ENCODE results near the gene HSD3B7. TPM values are rescaled to one million over a fixed set of nuclear protein-coding genes. Genes with fewer than 3 reads are reported as not detected.

HSD3B7 gene
- total and polyA plus RNA-seq, 7 experiments from 2014 or later = 0.08 to 7.0 (median 2.4) TPM; not detected in 1

GRCh38 chr16:31031276-31031675 lies 46.3 kb downstream of the HSD3B7 start:
- H3K36me3 Mint-ChIP-seq = peaks cover 0 to 6% (median 0%) of the 10 kb centered on the region in 5 donors
- intact Hi-C loops (cut with micrococcal nuclease) = loop anchor here in 1 of 2 donors (5.0 kb wide), 2 partner anchors 154 to 301 kb away; no protein-coding TSS in a partner anchor

GRCh38 chr16:31032736-31033708 lies 48.0 kb downstream of the HSD3B7 start, which contains the start of gene STX4:
STX4 (plus strand) TSS chr16:31033558; CDS start chr16:31033806, 248 bp downstream.
- intact Hi-C loops (cut with micrococcal nuclease) = loop anchor here (1.0 to 5.0 kb wide), 18 partner anchors 22 to 836 kb away; partner anchors contain the start of genes KAT8 (in 2 of the 2), SETD1A (in 2 of the 2), STX1B (in 2 of the 2) and ZNF646 (in 2 of the 2)
- peak within 1 kb of the TSS; percentile 78 to 100 (median 96) for H3K4me3 Mint-ChIP-seq

More at GRCh38 chr16:31031276-31031675, 46.3 kb downstream of the HSD3B7 start:
- CTCF ChIA-PET = interaction anchor here (0.7 kb wide), 1 partner anchor 60 kb away, joined by 3 read pairs; no protein-coding TSS in a partner anchor
- peaks cover 10 to 32% (median 20%) of the 10 kb centered on the region in 7 donors for H3K4me1 Mint-ChIP-seq
- POLR2A ChIA-PET = interaction anchor here (1.6 kb wide), 1 partner anchor 111 kb away, joined by 5 read pairs; no protein-coding TSS in a partner anchor
- H3K4me3 Mint-ChIP-seq = peak overlapping the region in 4 of 10 donors; percentile 16 to 100 (median 64)
- no peak overlapping the region for H3K27ac ChIP-seq (ENCODE audit: low read depth, low read length)
- ATAC-seq (no peak), DNase-seq (no peak)
- peak overlapping the region in 7 of 9 donors; percentile 49 to 99 (median 98) for H3K27ac Mint-ChIP-seq
- no peaks in the 10 kb centered on the region for H3K27me3 ChIP-seq (ENCODE audit: control insufficient read depth in 2 of 2, insufficient read depth in 2 of 2, low read length in 2 of 2)
- H3K27me3 Mint-ChIP-seq = peaks cover 0 to 3% (median 0%) of the 10 kb centered on the region in 5 donors
- peaks cover 0 to 19% (median 3%) of the 10 kb centered on the region in 3 experiments for H3K36me3 ChIP-seq (ENCODE audit: control insufficient read depth in 2 of 3, insufficient read depth in 3 of 3, low read length in 3 of 3)
- peaks cover 14 to 16% of the 10 kb centered on the region in 2 donors for H3K4me1 ChIP-seq (ENCODE audit: control insufficient read depth in 2 of 2, insufficient read depth in 2 of 2, low read length in 2 of 2)
- H3K9me3 ChIP-seq (ENCODE audit: control insufficient read depth in 2 of 3, low read length in 3 of 3) = no peaks in the 10 kb centered on the region
- no peak overlapping the region for H3K4me3 ChIP-seq (ENCODE audit: low read length)
- peaks cover 0 to 1% (median 0%) of the 10 kb centered on the region in 11 donors for H3K9me3 Mint-ChIP-seq

GRCh38 chr16:31033709-31034492 lies 48.9 kb downstream of the HSD3B7 start:
- intact Hi-C loops (cut with micrococcal nuclease) = loop anchor here (1.0 to 5.0 kb wide), 18 partner anchors 23 to 835 kb away; partner anchors contain the start of genes KAT8 (in 2 of the 2), SETD1A (in 2 of the 2), STX1B (in 2 of the 2) and VKORC1 (in 2 of the 2)
- peak; percentile 75 to 91 (median 84) for DNase-seq
- Mint-ChIP-seq H3K9me3 (peaks cover 0 to 1% (median 0%) of the 10 kb centered on the region in 11 donors), H3K27me3 (peaks cover 0 to 3% (median 0%) of the 10 kb centered on the region in 5 donors), H3K27ac (peak overlapping the region; percentile 84 to 99 (median 97)), H3K36me3 (peaks cover 0 to 12% (median 3%) of the 10 kb centered on the region in 5 donors), H3K4me3 (peak overlapping the region; percentile 78 to 100 (median 96)), H3K4me1 (peaks cover 15 to 35% (median 22%) of the 10 kb centered on the region in 7 donors)
- peak; percentile 53 for ATAC-seq
- no peaks in the 10 kb centered on the region for H3K27me3 ChIP-seq (ENCODE audit: control insufficient read depth in 2 of 2, insufficient read depth in 2 of 2, low read length in 2 of 2)
- CTCF ChIA-PET = no interaction called here
- peaks cover 3 to 36% (median 9%) of the 10 kb centered on the region in 3 experiments for H3K36me3 ChIP-seq (ENCODE audit: control insufficient read depth in 2 of 3, insufficient read depth in 3 of 3, low read length in 3 of 3)
- H3K4me3 ChIP-seq (ENCODE audit: low read length) = peak overlapping the region; percentile 82
- H3K4me1 ChIP-seq (ENCODE audit: control insufficient read depth in 2 of 2, insufficient read depth in 2 of 2, low read length in 2 of 2) = peaks cover 14 to 16% of the 10 kb centered on the region in 2 donors
- H3K9me3 ChIP-seq (ENCODE audit: control insufficient read depth in 2 of 3, low read length in 3 of 3) = no peaks in the 10 kb centered on the region
- peak overlapping the region; percentile 93 for H3K27ac ChIP-seq (ENCODE audit: low read depth, low read length)
- POLR2A ChIA-PET = interaction anchor here (0.5 to 5.3 kb wide), 10 partner anchors 25 to 667 kb away, joined by 3 to 29 read pairs (median 3); partner anchors contain the start of genes ARMC5, FUS, ZNF646 and ZNF668

More at GRCh38 chr16:31032736-31033708, 48.0 kb downstream of the HSD3B7 start, which contains the start of gene STX4:
- peaks cover 3 to 27% (median 3%) of the 10 kb centered on the region in 3 experiments for H3K36me3 ChIP-seq (ENCODE audit: control insufficient read depth in 2 of 3, insufficient read depth in 3 of 3, low read length in 3 of 3)
- peaks cover 15 to 35% (median 22%) of the 10 kb centered on the region in 7 donors for H3K4me1 Mint-ChIP-seq
- peaks cover 14 to 16% of the 10 kb centered on the region in 2 donors for H3K4me1 ChIP-seq (ENCODE audit: control insufficient read depth in 2 of 2, insufficient read depth in 2 of 2, low read length in 2 of 2)
- H3K9me3 ChIP-seq (ENCODE audit: control insufficient read depth in 2 of 3, low read length in 3 of 3) = no peaks in the 10 kb centered on the region
- H3K27ac Mint-ChIP-seq = peak within 1 kb of the TSS; percentile 84 to 99 (median 97)
- H3K4me3 ChIP-seq (ENCODE audit: low read length) = peak within 1 kb of the TSS; percentile 82
- peaks cover 0 to 8% (median 3%) of the 10 kb centered on the region in 5 donors for H3K36me3 Mint-ChIP-seq
- peak within 1 kb of the TSS; percentile 93 for H3K27ac ChIP-seq (ENCODE audit: low read depth, low read length)
- POLR2A ChIA-PET = interaction anchor here (0.6 to 5.3 kb wide), 10 partner anchors 24 to 428 kb away, joined by 3 to 29 read pairs (median 3); partner anchors contain the start of genes ARMC5, FUS, ZNF646 and ZNF668
- H3K27me3 ChIP-seq (ENCODE audit: control insufficient read depth in 2 of 2, insufficient read depth in 2 of 2, low read length in 2 of 2) = no peaks in the 10 kb centered on the region
- peaks cover 0 to 1% (median 0%) of the 10 kb centered on the region in 11 donors for H3K9me3 Mint-ChIP-seq
- peak; percentile 89 for ATAC-seq
- DNase-seq = peak; percentile 90 to 100 (median 97)
- CTCF ChIA-PET = no interaction called here
- H3K27me3 Mint-ChIP-seq = peaks cover 0 to 3% (median 0%) of the 10 kb centered on the region in 5 donors

GRCh38 chr16:31036691-31037090 lies 51.7 kb downstream of the HSD3B7 start:
- ChIA-PET POLR2A (interaction anchor here (0.6 to 5.3 kb wide), 3 partner anchors 23 to 37 kb away, joined by 3 to 29 read pairs (median 3); partner anchors contain the start of genes ZNF646 and ZNF668), CTCF (no interaction called here)
- H3K27me3 ChIP-seq (ENCODE audit: control insufficient read depth in 2 of 2, insufficient read depth in 2 of 2, low read length in 2 of 2) = no peaks in the 10 kb centered on the region
- H3K27ac ChIP-seq (ENCODE audit: low read depth, low read length) = no peak overlapping the region
- H3K27me3 Mint-ChIP-seq = peaks cover 0 to 3% (median 0%) of the 10 kb centered on the region in 5 donors
- H3K36me3 Mint-ChIP-seq = peaks cover 0 to 20% (median 7%) of the 10 kb centered on the region in 5 donors
- intact Hi-C loops (cut with micrococcal nuclease) = no loop called here
- no peak overlapping the region for H3K4me3 Mint-ChIP-seq
- H3K9me3 Mint-ChIP-seq = peaks cover 0 to 1% (median 0%) of the 10 kb centered on the region in 11 donors
- H3K4me3 ChIP-seq (ENCODE audit: low read length) = no peak overlapping the region
- peak overlapping the region in 4 of 9 donors; percentile 38 to 68 (median 51) for H3K27ac Mint-ChIP-seq
- no peak for ATAC-seq
- H3K9me3 ChIP-seq (ENCODE audit: control insufficient read depth in 2 of 3, low read length in 3 of 3) = no peaks in the 10 kb centered on the region
- H3K4me1 Mint-ChIP-seq = peaks cover 15 to 33% (median 20%) of the 10 kb centered on the region in 7 donors
- peaks cover 6 to 59% (median 12%) of the 10 kb centered on the region in 3 experiments for H3K36me3 ChIP-seq (ENCODE audit: control insufficient read depth in 2 of 3, insufficient read depth in 3 of 3, low read length in 3 of 3)
- peaks cover 14 to 16% of the 10 kb centered on the region in 2 donors for H3K4me1 ChIP-seq (ENCODE audit: control insufficient read depth in 2 of 2, insufficient read depth in 2 of 2, low read length in 2 of 2)
- no peak for DNase-seq

All from naive thymus-derived CD4-positive, alpha-beta T cell (primary cell).